HepG2 (cell line): ENCODE measurements around the gene DHRS12. TPM values are rescaled to one million over a fixed set of nuclear protein-coding genes. Genes with fewer than 3 reads are reported as not detected.

Source experiments
- ATAC-seq: fragments of 200-7000 bp; cut with Tn5 transposase; 3 replicates; pipeline ENCODE4 v1.9.1; 2020; ENCODE audit warnings: mild to moderate bottlenecking, moderate library complexity
- BruUV-seq: library from RNA; stranded (reverse); fragments of 400-500 nt; replicated peaks from 2 replicates; lab custom pipeline; 2021; lab: Mats Ljungman, UMichigan
- CTCF ChIA-PET: fragments of 300-600 bp; formaldehyde crosslinking; extraction: SDS; loops from one replicate; lab custom pipeline; 2021; ENCODE audit warnings: low total read pairs, inconsistent platforms, low intra/inter-chr PET ratio; lab: Yijun Ruan, JAX
- POLR2A ChIA-PET: fragments of 350-600 bp; sonication (Branson Sonifier 250); formaldehyde crosslinking; loops from one replicate; lab custom pipeline; 2020; ENCODE audit warnings: antibody characterized with exemption, inconsistent platforms; lab: Yijun Ruan, JAX
- DNase-seq: peaks from one replicate; pipeline ENCODE4 v3.0.0-alpha.2; 2015; ENCODE audit warnings: low spot score
- FAIRE-seq: peaks from 3 replicates; lab custom pipeline; 2011; peaks lifted over from hg19 to GRCh38; lab: Jason Lieb, UNC
- H2AFZ ChIP-seq: one replicate; pipeline ENCODE4 v1.6.1; 2011; ENCODE audit warnings: low read length, inconsistent platforms
- H3K27ac ChIP-seq: fragments of 300-600 bp; 3 replicates; pipeline ENCODE4 v1.8.0; 2011; ENCODE audit warnings: mixed run types, mild to moderate bottlenecking, mixed read lengths, low read length, inconsistent platforms; ENCODE audit not compliant: insufficient read depth; ENCODE audit errors: extremely low read length
- H3K27me3 ChIP-seq, 2 experiments: fragments of 200-600 bp in 1 of 2; 2 replicates in 1 of 2; 3 replicates in 1 of 2; pipeline versions ENCODE4 v1.6.0 to v1.8.0; 2011; ENCODE audit warnings: low read length in 2 of 2, mild to moderate bottlenecking in 2 of 2, moderate library complexity in 2 of 2, inconsistent platforms in 1 of 2; ENCODE audit not compliant: insufficient read depth in 2 of 2, control insufficient read depth in 1 of 2
- H3K36me3 ChIP-seq, 2 experiments: fragments of 200-600 bp in 1 of 2; replicated peaks in 1 of 2; 2 replicates in 1 of 2; 3 replicates in 1 of 2; pipeline versions ENCODE4 v1.5.1 to v1.8.0; 2011; ENCODE audit warnings: low read length in 2 of 2, inconsistent platforms in 1 of 2; ENCODE audit not compliant: insufficient read depth in 2 of 2, control insufficient read depth in 1 of 2
- H3K4me1 ChIP-seq: 2 replicates; pipeline ENCODE4 v1.5.1; 2012; ENCODE audit warnings: low read length, inconsistent platforms; ENCODE audit not compliant: insufficient read depth
- H3K4me2 ChIP-seq: 2 replicates; pipeline ENCODE4 v1.6.0; 2011; ENCODE audit warnings: low read depth, low read length, inconsistent platforms
- H3K4me3 ChIP-seq, 3 experiments: fragments of 200-600 bp in 1 of 3; sonication (generic), shearing (Covaris generic) in 1 of 3; replicated peaks in 1 of 3; 2 replicates each; pipeline ENCODE4 v1.5.1; 2011 to 2016; ENCODE audit warnings: low read length in 3 of 3, inconsistent platforms in 2 of 3, low read depth in 2 of 3, mild to moderate bottlenecking in 2 of 3, control low read depth in 1 of 3, mixed read lengths in 1 of 3; ENCODE audit not compliant: insufficient read depth in 1 of 3
- H3K79me2 ChIP-seq: one replicate; pipeline ENCODE4 v1.6.1; 2011; ENCODE audit warnings: low read length, inconsistent platforms; ENCODE audit not compliant: insufficient read depth
- H3K9ac ChIP-seq: 2 replicates; pipeline ENCODE4 v1.6.0; 2011; ENCODE audit warnings: mild to moderate bottlenecking, low read depth, low read length, inconsistent platforms; ENCODE audit not compliant: insufficient read depth
- H3K9me3 ChIP-seq: 2 replicates; pipeline ENCODE4 v1.5.1; 2012; ENCODE audit warnings: mild to moderate bottlenecking, low read length
- H4K20me1 ChIP-seq: 2 replicates; pipeline ENCODE4 v1.6.0; 2011; ENCODE audit warnings: inconsistent platforms, mild to moderate bottlenecking, low read length, moderate library complexity; ENCODE audit not compliant: insufficient read depth
- ZNF790 ChIP-seq: sonication (generic); formaldehyde crosslinking; IDR thresholded peaks from 2 replicates; pipeline ENCODE4 v1.8.0; 2022; ENCODE audit warnings: missing genetic modification reagents, mild to moderate bottlenecking, borderline replicate concordance
- WGBS: methylation state at CpG from one replicate; pipeline ENCODE4 v1.1.6; 2017; ENCODE audit warnings: low lambda C conversion rate; 5-methylcytosine and 5-hydroxymethylcytosine counted together
- in situ Hi-C: cut with HindIII; loops from 2 replicates; pipeline ENCODE4 v1.10.0; 2017; ENCODE audit warnings: low pct_unique_long_range_greater_than_20kb; ENCODE audit not compliant: extremely low pct_ligation_motif_present
- intact Hi-C: fragments of 100-400 bp; cut with micrococcal nuclease; formaldehyde crosslinking; loops from one replicate; pipeline ENCODE4 v1.10.0; 2022; ENCODE audit not compliant: unreplicated experiment
- polyA plus RNA-seq, 8 experiments: library from polyadenylated mRNA; depleted of rRNA in 3 of 8; stranded (reverse) in 7 of 8; unstranded in 1 of 8; fragments of >200 nt; fragmentation: Illumina TruSeq in 4 of 8; extraction: Trizol in 4 of 8; gene quantifications; 2 replicates each; pipeline versions ENCODE4 v1.2.1 to v1.2.3, GENCODE V29; 2011 to 2016; ENCODE audit warnings: low read depth in 4 of 8, missing spikeins in 1 of 8, mixed read lengths in 1 of 8; ENCODE audit not compliant: insufficient read depth in 1 of 8
- total RNA-seq, 5 experiments: library from RNA; depleted of rRNA; stranded (reverse); fragments of >200 nt; fragmentation: Illumina TruSeq; extraction: Trizol; gene quantifications; 2 replicates each; pipeline ENCODE4 v1.2.3, GENCODE V29; 2016; ENCODE audit warnings: low read depth in 1 of 5
- TF ChIP-seq, protein P1 (sequence below): sonication (generic); formaldehyde crosslinking; IDR thresholded peaks from 2 replicates; pipeline ENCODE4 v1.4.0; 2020; ENCODE audit warnings: mild to moderate bottlenecking, missing genetic modification reagents
- TF ChIP-seq, protein P2 (sequence below): sonication (generic); formaldehyde crosslinking; IDR thresholded peaks from 2 replicates; pipeline ENCODE4 v1.4.0; 2020; ENCODE audit warnings: missing genetic modification reagents, borderline replicate concordance
- TF ChIP-seq, protein P3 (sequence below): sonication (generic); formaldehyde crosslinking; IDR thresholded peaks from 2 replicates; pipeline ENCODE4 v1.4.0; 2020; ENCODE audit warnings: missing genetic modification reagents, borderline replicate concordance

The DHRS12 gene
- total and polyA plus RNA-seq, 2 of the 13 experiments (the other 11 are each of a cell fraction or from before 2014, with no cell fraction given): 7.2 to 8.4 TPM

DNA sequence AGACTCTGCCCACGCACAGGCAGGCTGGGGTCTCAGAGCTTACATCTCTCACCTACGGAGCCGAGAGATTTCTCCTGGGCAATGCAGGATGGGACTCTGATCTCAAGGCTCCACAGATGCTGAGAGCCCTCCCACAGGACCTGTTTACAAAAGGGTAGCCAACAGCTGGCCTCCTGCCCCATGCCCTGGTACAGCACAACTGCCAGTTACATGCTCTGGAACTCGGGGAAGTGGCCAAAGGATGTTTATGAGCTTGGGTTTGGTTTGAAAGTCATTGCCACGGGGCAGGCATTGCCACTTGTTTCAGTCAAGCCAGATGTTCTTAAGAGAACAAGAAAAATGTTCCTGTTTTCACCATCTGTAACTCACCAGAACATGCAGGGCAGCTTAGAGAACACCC, 3.5 kb downstream of the DHRS12 start:
- Histone ChIP-seq H3K4me1 (peaks cover 54% of the 10 kb centered on the region), H4K20me1 (no peaks in the 10 kb centered on the region), H3K4me2 (no peak overlapping the region), H2AFZ (no peak overlapping the region), H3K9me3 (no peaks in the 10 kb centered on the region), H3K4me3 (no peak overlapping the region), H3K27me3 (no peaks in the 10 kb centered on the region), H3K9ac (no peak overlapping the region), H3K36me3 (0 out of 5 replicates have a peak, but pooled peaks cover 0 to 1% of the 10 kb centered on the region in 2 experiments), H3K79me2 (no peaks in the 10 kb centered on the region), H3K27ac (no peak overlapping the region)
- DNase-seq (no peak), FAIRE-seq (no peak), ATAC-seq (no peak)
- intact Hi-C loops (no loop called here), in situ Hi-C loops (no loop called here)
- no TSS peak for BruUV-seq
- CTCF ChIA-PET: interaction anchor here (1.9 kb wide), 1 partner anchor 366 kb away, joined by 4 read pairs; no protein-coding TSS in a partner anchor
- WGBS: 81% methylated on average over 4 of the region's 5 CpGs
- no peak for TF ChIP-seq ZNF790 (CRISPR knock-in tag)
- TF ChIP-seq, protein P1, sequence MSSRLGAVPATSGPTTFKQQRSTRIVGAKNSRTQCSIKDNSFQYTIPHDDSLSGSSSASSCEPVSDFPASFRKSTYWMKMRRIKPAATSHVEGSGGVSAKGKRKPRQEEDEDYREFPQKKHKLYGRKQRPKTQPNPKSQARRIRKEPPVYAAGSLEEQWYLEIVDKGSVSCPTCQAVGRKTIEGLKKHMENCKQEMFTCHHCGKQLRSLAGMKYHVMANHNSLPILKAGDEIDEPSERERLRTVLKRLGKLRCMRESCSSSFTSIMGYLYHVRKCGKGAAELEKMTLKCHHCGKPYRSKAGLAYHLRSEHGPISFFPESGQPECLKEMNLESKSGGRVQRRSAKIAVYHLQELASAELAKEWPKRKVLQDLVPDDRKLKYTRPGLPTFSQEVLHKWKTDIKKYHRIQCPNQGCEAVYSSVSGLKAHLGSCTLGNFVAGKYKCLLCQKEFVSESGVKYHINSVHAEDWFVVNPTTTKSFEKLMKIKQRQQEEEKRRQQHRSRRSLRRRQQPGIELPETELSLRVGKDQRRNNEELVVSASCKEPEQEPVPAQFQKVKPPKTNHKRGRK: no peak
- TF ChIP-seq, protein P2, sequence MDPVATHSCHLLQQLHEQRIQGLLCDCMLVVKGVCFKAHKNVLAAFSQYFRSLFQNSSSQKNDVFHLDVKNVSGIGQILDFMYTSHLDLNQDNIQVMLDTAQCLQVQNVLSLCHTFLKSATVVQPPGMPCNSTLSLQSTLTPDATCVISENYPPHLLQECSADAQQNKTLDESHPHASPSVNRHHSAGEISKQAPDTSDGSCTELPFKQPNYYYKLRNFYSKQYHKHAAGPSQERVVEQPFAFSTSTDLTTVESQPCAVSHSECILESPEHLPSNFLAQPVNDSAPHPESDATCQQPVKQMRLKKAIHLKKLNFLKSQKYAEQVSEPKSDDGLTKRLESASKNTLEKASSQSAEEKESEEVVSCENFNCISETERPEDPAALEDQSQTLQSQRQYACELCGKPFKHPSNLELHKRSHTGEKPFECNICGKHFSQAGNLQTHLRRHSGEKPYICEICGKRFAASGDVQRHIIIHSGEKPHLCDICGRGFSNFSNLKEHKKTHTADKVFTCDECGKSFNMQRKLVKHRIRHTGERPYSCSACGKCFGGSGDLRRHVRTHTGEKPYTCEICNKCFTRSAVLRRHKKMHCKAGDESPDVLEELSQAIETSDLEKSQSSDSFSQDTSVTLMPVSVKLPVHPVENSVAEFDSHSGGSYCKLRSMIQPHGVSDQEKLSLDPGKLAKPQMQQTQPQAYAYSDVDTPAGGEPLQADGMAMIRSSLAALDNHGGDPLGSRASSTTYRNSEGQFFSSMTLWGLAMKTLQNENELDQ (CRISPR knock-in tag): no peak
- TF ChIP-seq, protein P3, sequence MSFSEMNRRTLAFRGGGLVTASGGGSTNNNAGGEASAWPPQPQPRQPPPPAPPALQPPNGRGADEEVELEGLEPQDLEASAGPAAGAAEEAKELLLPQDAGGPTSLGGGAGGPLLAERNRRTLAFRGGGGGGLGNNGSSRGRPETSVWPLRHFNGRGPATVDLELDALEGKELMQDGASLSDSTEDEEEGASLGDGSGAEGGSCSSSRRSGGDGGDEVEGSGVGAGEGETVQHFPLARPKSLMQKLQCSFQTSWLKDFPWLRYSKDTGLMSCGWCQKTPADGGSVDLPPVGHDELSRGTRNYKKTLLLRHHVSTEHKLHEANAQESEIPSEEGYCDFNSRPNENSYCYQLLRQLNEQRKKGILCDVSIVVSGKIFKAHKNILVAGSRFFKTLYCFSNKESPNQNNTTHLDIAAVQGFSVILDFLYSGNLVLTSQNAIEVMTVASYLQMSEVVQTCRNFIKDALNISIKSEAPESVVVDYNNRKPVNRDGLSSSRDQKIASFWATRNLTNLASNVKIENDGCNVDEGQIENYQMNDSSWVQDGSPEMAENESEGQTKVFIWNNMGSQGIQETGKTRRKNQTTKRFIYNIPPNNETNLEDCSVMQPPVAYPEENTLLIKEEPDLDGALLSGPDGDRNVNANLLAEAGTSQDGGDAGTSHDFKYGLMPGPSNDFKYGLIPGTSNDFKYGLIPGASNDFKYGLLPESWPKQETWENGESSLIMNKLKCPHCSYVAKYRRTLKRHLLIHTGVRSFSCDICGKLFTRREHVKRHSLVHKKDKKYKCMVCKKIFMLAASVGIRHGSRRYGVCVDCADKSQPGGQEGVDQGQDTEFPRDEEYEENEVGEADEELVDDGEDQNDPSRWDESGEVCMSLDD (CRISPR knock-in tag): no peak
- POLR2A ChIA-PET: interaction anchor here (4.1 kb wide), 1 partner anchor 347 kb away, joined by 19 read pairs; the partner anchor contains the start of gene INTS6
